GM19043 (cell line): ENCODE data around the gene KCTD5.
A peak's percentile ranks its signal among the peaks of the same experiment; 100 is the strongest.
"Not testable (repeated sequence)": the region's sequence is repeated elsewhere in the genome, so short reads cannot be mapped to it uniquely, and the experiment has no call there.

Source experiments
- ATAC-seq: cut with Tn5 transposase; IDR thresholded peaks from one replicate; pipeline ENCODE4 v1.9.1; 2021; ENCODE audit warnings: low read depth; ENCODE audit not compliant: unreplicated experiment

KCTD5 gene

DNA sequence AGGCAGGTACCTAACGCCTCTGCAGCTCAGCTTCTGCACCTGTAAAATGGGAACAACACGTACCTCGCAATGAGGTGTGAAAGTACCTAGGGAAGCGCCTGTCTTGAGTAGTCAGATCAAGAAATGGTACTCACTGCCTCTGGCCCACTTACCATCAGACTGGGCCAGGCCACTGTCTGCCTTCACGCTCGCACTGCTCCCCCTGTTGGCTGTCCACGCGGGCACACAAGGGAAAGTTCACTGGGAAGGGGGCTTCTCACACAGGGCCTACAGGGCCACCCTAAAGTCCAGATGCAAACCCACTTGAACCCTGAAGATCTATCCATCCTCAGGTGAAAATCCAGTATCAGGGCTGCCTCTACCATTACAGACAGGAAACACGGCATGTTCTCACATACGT lies 11.1 kb upstream of the KCTD5 start:
- ATAC-seq = not testable (repeated sequence)

DNA sequence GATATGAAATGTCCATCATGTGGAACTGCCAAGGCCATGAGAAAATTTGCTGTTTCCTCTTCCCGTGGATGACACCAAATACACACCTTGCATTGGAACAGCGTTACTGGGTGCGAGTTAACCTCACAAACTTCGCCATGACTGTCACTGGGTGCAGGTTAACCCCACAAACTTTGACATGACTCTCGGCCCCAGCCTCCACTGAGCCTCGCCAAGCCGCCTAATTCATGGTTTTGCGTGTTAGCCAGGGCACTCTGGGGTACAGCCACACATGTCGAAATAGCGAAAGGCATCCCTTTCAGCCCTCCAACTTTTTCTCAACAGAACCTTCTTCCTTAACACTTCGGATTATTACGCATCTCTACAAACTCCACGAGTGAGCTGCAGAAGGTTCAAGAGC lies 10.6 kb upstream of the KCTD5 start:
- ATAC-seq = no peak

DNA sequence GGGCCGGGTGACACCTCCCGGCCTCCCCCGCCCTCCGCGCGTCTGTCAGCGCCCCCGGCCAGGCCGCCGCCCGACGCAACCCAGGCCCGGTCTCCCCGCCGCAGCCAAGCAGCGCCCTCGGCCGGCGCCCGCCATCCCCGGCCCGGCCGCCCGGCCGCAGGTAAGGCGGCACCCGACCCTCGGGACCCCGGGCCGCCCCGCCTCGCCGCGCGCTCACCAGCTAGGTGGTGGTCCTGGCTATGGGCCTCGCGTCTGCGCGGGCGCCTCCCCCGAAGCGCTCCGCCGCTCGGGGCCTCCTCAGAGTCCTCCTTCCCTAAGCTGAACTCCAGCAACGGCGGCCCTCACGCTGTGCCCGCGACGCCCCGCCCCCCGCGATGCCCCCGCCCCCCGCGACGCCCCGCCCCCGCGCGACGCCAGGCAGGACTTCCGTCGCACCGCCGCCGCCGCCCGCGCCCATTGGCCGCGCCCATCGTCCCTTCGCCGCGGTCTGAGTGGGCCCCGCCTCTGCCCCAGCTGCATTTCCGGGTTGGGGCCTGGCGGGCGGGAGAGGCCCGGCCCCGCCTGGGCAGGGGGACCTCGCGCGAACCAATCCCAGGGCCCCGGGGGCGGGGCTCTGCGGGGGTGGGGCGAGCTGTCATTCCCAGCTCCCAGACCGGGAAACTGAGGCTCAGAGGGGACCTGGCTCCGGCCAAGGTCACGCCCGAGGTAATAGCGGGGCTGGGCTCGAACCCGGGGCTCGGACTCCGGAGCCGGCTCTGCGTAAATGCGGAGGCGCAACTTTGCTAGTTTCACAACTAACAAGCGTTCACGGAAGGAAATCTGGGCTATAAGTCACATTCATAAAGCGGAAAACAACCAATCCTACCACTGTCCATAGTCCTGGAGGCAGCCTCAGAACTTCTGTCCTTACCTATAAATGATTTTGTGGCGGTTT lies 9.0 kb upstream of the KCTD5 start:
- peak; percentile 86 for ATAC-seq

DNA sequence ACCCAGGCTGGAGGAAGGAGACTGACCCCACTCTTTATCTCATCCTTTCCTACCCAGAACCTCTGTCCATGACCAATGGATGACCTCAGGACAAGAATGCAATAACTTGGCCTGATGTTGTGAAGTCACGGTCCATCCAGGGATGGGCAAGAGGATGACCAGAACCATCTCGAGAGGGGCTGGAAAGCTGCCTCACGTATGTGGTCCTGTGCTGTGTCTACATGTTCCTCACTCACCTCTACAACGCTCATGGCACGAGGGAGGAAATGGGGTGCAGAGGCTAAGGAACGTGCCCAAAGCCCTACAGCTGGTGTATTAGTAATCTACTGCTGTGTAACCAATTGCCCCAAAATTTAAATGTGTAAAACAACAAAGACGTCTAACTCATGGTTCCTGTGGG lies 7.3 kb upstream of the KCTD5 start:
- ATAC-seq = no peak

DNA sequence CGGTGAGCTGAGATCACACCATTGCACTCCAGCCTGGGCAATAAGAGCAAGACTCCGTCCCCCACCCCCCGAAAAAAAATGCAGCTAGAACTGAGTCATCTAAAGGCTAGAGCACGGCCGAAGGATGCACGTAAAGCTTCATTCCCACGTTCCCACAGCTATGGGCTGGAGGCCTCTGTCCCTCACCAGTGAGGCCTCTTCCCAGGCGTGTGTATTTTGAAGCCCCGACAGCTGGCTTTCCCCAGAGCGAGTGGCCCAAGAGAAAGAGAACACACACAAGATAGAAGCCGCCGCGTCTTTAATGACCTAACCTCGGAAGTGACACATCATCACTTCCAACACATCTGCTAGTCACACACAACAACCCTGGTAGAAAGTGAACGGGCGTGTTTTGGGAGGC lies 6.6 kb upstream of the KCTD5 start:
- no peak for ATAC-seq

DNA sequence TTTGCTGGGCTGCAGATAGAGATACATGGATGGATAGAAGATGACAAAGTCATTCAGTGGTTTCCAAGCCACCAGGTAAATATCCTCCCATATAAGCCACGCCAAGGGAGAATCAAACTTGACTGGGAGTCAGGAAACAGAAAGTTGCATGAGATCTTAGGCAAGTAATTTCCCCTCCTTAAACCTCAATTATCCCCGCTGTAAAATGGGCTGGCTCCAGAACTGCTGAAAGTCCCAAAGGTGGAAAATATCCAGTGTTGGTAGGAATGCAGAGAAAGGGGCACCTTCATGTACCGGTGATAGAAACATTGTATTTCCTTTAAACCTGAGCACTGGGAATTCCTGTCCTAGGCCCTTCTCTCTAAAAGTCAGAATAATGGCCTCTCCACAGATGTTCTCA lies 5.4 kb upstream of the KCTD5 start:
- ATAC-seq = not testable (repeated sequence)

DNA sequence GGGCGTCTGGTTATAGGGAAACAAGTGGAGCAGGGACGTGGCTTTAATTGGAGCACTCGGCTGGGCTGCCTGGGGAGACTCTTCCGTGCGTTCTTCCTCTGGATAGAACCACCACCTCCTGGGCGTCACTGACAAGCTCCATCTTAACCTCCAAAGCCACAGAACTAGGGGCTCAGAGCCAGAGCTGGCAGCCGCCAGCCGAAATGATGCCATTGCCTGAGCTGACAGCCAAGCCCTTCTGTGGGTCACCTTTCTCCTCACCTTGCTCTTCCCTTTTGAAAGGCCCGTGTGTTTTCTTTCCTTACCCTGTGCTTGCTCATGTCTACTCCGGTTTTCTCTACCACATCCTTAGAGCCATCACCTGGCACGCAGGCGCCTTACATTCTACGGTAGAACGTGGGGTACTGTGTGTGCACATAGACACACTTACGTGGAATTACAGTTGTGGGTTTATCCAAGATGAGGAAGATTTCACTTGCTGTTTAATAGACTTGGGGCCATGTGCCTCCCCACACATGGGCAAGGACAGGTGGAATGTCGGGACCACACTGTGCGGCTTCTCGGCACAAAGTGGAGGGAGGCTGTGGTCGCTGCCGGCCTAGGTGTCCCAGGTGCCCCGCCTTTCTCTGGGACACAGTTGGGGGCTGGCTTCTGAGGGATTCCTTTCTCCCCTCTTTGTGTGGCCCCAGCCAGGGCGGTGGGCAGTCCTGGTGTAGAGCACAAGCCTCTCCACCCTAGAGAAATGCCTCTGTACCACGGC lies 3.9 kb upstream of the KCTD5 start:
- not testable (repeated sequence) for ATAC-seq

DNA sequence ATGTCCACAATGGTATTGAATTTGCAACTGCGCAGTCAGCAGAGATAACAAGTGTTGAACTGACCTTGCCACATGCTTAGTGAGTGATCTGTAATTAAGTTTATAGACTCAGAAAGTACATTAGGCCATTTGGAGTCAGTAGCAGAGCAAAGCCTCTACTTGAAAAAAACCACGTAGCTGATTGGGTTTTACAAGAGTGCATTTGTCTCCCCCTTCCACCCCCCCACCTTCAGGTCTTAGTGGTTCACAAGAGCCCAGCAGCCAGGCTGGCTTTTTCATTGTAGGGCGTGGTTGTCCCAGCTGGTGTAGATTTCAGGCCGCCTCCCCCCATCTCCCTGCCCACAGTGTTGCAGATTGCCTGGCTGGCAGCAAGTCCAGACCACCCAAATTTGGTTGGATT lies 2.4 kb upstream of the KCTD5 start:
- ATAC-seq = not testable (repeated sequence)

DNA sequence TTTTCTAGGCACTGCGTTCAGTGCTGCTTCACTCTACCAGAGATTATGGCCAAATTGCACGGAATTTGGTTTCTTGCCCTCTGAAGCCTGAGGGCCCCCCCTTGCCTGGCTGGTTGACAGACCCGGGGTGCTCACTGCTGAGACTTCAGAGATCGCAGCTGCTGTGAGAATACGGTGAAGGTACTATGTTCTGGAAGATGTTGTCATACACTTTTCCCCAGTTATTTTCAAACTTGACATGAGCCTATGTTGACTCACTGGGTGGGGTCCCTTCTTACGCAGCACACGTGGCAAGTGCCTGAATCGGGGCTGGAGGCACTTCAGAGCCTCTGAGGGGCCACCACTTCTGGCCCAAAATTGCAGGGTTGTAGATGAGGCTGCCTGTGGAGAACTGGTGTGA lies 2.0 kb upstream of the KCTD5 start:
- not testable (repeated sequence) for ATAC-seq

DNA sequence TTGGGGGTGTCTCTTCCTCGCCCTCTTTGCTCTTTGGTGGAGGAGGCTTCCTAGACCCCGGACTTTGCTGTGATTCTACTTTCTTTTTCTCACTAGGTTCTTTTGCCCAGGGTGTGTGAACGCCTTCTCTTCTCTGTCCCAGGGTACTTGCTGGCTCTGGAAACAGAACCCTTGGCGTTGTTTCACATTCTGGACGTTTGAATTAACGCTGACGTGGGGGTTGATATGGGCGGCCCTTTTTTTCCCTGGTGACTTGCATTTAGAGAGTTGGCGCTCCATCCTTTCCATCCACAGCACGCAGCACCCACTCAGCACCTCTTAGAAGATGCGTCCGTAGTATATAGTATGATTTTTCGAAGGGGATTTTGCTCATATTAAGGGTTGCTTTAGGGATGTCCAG lies 718 bp downstream of the KCTD5 start:
- ATAC-seq = not testable (repeated sequence)

DNA sequence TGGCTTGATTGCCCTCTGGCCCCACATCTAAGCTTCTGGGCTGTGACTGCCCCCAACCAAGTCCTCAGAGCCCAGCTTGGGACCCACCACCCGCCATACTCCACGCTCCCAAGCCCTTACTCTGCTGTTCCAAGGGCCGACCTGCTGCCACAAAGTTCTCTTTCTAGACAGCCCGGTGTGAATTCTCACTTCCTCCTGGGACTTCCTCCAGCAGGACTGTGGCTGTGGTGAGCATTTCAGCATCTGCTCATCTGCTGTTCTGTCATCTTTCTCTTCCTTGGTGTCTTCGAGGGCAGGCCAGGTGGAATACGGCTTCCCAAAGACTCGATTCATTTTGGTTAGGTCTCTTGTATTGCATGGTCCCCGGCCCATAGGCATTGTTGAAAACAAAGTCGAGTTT lies 3.8 kb downstream of the KCTD5 start:
- peak; percentile 38 for ATAC-seq

DNA sequence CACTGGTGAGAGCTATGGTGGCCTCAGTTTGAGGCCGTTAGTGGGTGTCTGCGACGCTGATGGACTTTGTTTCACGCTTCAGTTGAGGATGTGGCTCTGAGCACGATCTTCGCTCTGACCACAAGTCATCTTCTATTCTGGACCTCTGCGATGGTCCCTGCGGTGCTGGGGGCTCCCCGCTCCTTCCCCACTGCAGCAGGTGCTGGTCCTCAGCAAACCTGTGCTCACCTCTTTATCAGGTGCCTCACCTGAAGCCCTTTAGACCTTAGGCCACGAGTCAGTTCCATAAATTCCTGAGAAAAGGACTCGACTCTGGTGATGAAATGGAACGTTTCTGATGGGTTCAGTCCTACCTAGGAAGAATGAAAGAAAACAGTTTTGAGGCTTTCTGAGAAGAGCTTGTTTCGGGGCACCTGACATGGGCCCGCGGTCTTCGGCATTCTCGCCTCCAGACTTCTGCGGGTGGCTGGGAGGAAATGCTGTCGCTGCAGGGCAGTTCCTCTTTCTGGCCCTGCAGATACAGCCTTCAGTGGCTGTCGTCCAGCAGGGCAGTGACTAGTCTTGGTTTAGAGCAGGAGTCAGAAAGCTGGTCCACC lies 4.7 kb downstream of the KCTD5 start:
- ATAC-seq = no peak

DNA sequence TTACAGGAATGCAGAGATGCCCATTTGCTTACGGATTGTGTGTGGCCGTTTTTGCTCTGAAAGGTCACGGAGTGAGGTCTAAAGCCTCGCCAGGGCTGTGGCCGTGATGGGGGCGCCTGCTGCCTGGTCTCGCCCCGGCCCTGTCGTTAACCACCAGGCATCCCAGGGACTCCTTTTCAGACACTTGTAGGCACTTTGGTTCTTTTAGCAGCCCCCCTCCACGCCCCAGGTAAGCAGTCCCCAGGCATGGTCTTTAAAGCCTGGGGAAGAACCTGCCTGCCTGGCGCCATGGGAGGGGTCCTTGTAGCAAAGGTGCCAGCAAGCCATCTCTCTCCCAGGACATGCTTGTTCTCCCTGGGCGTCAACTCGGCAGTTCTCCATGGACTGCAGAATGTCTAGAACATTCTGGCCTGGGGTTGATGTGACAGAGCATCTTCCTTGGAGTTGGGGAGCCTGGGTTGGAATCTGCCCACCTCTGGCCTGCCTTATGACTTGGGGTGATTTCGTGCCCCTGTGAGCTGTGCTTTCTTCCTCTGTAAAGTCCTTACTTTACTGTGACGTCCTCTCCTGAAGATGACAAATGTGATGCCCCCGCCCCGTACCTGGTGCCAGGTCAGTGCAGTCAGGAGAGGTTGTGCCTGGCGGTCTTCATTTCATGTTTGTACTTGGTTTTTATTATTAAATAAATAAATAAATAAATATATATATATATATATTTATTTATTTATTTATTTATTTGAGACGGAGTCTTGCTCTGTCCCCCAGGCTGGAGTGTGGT lies 5.4 kb downstream of the KCTD5 start:
- no peak for ATAC-seq

DNA sequence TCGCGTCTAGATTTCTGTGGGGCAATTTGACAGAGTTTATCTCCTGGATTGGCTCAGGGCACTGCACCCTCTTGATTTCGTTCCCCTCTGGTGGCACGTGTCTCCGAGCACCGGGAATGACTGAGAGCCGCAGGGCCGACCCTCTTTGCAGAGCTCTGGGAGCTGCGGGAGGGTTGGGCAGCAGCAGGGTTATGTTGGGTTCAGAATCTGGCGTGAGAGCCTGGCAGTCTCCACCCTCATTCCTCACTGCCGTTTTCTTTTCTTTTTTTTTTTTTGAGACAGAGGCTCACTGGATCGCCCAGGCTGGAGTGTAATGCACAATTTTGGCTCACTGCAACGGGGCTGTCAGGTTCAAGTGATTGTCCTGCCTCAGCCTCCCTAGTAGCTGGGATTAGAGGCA lies 7.1 kb downstream of the KCTD5 start:
- ATAC-seq = not testable (repeated sequence)

DNA sequence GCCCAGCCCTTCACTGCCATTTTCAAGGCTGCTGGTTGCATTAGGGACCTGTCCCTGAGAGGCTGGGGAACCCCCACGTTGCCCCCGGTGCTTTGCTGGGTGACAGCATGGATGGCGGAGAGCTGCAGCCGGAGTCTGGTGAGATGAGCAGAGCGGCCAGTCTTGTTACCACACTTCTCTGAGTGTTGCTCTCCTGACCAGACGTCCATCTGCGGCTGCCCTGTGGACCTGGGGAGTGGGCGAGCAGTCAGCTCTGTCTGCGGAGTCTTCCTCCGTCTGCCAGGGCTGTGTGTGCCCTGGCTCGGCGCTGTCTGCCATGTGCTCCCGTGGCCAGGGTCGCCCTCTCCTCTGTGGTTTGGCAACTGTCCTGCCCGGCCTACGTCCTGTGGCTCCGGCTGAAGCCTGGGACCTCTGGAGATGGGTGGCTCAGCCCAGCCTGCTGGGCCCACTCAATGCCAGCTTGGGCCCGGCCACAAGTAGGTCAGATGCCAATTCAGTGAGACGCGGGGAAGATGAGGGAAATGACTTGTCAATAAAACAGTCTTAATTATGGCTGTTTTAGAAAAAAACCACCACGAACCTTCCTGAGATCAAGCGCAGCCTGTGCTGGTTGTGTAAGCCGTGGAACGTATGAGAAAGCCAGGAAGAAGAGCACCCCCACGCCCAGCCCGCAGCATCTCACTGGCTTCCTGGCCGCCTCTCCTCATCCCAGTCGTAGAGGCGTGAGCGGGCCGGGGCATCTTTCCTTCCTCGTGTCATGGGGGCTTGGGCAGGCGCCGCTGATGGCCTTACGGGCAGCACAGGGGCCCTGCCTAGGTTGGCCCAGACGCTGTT lies 7.9 kb downstream of the KCTD5 start:
- ATAC-seq = no peak

DNA sequence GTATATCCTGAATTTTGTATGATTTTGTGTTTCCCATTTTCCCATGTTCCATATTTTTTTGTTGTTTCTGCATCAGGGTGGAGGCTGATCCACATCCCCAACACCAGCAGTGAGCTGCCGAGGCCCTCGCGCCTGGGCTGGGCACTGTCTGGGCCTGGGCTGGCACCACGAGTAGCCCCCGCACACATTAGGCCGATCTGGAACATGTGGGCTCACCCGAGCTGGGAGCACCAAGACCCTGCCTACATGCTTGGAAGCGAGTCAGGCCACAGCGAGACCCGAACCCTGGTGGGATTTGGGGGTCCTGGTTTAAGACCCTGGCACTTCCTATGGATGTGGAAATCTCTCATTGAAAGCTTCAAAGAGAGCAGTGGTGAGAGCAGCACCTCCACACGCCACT lies 8.5 kb downstream of the KCTD5 start:
- no peak for ATAC-seq

DNA sequence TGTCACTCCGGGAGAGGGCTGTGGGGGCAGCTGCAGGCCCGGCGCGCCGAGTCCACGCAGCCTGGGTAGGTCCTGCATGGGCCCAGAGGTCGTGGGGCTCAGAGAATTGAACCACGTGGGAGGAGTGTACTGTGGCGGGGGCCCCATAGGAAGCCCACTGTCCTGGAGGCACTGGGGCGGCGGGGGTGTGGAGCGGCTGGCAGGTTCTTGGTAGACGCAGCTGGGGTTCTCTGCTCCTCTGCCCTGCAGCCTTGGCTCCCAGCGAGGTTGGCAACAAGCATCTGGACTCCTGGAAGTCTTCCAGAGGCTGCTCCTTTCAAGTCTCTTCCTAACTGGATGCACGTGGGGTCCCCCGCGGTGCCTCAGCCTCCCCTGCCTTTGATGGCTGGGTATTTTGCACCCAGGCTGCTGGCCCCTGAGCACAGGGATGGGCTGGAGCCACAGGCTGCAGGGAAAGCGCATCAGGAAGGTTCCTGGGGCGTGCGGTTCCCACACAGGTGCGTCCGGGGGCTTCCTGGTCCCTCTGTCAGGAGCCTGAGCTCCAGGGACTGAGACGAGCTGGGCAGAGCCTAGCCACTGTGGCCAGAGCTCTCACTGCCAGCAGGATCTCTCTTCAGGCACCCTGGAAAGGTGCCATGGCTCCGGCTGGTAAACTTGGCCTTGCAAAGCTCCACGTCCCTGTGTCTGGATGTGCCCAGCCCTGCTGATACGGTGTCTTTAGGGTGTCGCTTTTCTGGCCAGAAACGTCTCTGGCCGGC lies 9.3 kb downstream of the KCTD5 start:
- ATAC-seq = no peak

DNA sequence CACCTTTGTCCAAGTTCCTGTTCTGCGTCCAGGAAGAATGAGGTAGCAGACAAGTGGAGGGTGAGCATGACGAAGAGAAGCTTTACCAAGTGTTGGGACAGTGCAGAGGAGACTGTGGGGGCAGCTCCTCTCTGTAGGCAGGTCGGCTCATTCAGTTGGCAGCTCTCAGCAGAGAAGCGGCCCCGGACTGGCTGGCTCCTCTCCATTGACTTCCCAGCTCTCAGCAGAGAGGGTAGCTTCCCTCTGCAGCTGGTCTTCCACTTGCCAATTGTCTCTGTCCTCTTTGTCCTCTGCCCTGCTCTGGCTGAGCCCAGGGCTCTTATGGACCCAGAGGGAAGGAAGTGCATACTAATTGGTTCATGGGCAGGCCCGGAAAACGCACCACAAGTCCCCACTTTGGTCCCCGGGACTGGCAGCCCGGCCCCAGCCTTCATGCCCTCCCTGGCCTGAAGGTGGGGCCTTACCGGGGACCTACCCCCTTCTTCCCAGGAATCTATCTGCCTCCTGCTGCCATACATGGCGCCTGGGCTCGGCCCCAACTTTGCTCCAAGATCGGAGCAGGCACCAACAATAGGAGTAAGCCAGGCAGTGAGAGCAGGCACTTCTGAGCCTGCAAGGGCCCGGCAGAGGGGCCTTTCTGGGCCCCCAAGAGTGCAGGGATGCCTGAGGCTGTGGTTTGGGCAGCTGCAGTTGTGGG lies 10.1 kb downstream of the KCTD5 start:
- no peak for ATAC-seq
